ENCODE measurements around the gene ANKS1B.

ANKS1B gene

GRCh38 chr12:98750511-98750910, 1234.2 kb downstream of the ANKS1B start:
- Mint-ChIP-seq H3K36me3 (no peaks in the 10 kb centered on the region), H3K4me1 (peaks cover 9% of the 10 kb centered on the region), H3K9me3 (no peaks in the 10 kb centered on the region), H3K4me3 (no peak overlapping the region), H3K27me3 (peaks cover 23% of the 10 kb centered on the region), H3K27ac (no peak overlapping the region)
- DNase-seq (ENCODE audit: low spot score in 2 of 2) (no peak), ATAC-seq (ENCODE audit: low read depth) (no peak)

- Mint-ChIP-seq H3K4me3 (no peak overlapping the region), H3K9me3 (no peaks in the 10 kb centered on the region), H3K4me1 (peaks cover 7% of the 10 kb centered on the region), H3K36me3 (no peaks in the 10 kb centered on the region), H3K27ac (no peak overlapping the region), H3K27me3 (peaks cover 23% of the 10 kb centered on the region)
- DNase-seq (ENCODE audit: low spot score in 2 of 2) (no peak), ATAC-seq (ENCODE audit: low read depth) (no peak)
These were observed 1236.3 kb downstream of the ANKS1B start for GRCh38 chr12:98748463-98748862.

GRCh38 chr12:98745578-98746391, 1239.0 kb downstream of the ANKS1B start:
- peak overlapping the region; percentile 74 for H3K4me3 Mint-ChIP-seq
- DNase-seq (ENCODE audit: low spot score in 2 of 2) (peak in 1 of 2 donors; percentile 14), ATAC-seq (ENCODE audit: low read depth) (peak; percentile 48)
- peaks cover 25% of the 10 kb centered on the region for H3K27me3 Mint-ChIP-seq
- no peak overlapping the region for H3K27ac Mint-ChIP-seq
- peaks cover 7% of the 10 kb centered on the region for H3K4me1 Mint-ChIP-seq
- no peaks in the 10 kb centered on the region for H3K9me3 Mint-ChIP-seq
- no peaks in the 10 kb centered on the region for H3K36me3 Mint-ChIP-seq

GRCh38 chr12:98744680-98745079, 1240.1 kb downstream of the ANKS1B start:
- Mint-ChIP-seq H3K36me3 (no peaks in the 10 kb centered on the region), H3K9me3 (no peaks in the 10 kb centered on the region), H3K4me3 (no peak overlapping the region), H3K4me1 (peaks cover 7% of the 10 kb centered on the region), H3K27ac (no peak overlapping the region), H3K27me3 (peaks cover 19% of the 10 kb centered on the region)
- DNase-seq (ENCODE audit: low spot score in 2 of 2) (no peak), ATAC-seq (ENCODE audit: low read depth) (no peak)

GRCh38 chr12:98743362-98743953, 1241.3 kb downstream of the ANKS1B start:
- Mint-ChIP-seq H3K4me3 (no peak overlapping the region), H3K27ac (no peak overlapping the region), H3K36me3 (no peaks in the 10 kb centered on the region), H3K9me3 (no peaks in the 10 kb centered on the region), H3K27me3 (peaks cover 15% of the 10 kb centered on the region), H3K4me1 (peaks cover 7% of the 10 kb centered on the region)
- peak; percentile 51 for ATAC-seq (ENCODE audit: low read depth)
- DNase-seq (ENCODE audit: low spot score in 2 of 2), result no peak

GRCh38 chr12:98741556-98742265, 1243.0 kb downstream of the ANKS1B start:
- H3K27ac Mint-ChIP-seq, result no peak overlapping the region
- ATAC-seq (ENCODE audit: low read depth) (no peak), DNase-seq (ENCODE audit: low spot score in 2 of 2) (no peak)
- peaks cover 7% of the 10 kb centered on the region for H3K27me3 Mint-ChIP-seq
- H3K4me3 Mint-ChIP-seq, result no peak overlapping the region
- H3K4me1 Mint-ChIP-seq, result peaks cover 7% of the 10 kb centered on the region
- no peaks in the 10 kb centered on the region for H3K9me3 Mint-ChIP-seq
- H3K36me3 Mint-ChIP-seq, result no peaks in the 10 kb centered on the region

GRCh38 chr12:98741196-98741555, 1243.6 kb downstream of the ANKS1B start:
- Mint-ChIP-seq H3K36me3 (peaks cover 2% of the 10 kb centered on the region), H3K27ac (no peak overlapping the region), H3K9me3 (no peaks in the 10 kb centered on the region), H3K4me3 (no peak overlapping the region), H3K4me1 (peaks cover 3% of the 10 kb centered on the region), H3K27me3 (peaks cover 3% of the 10 kb centered on the region)
- DNase-seq (ENCODE audit: low spot score in 2 of 2), result no peak
- ATAC-seq (ENCODE audit: low read depth), result no peak

GRCh38 chr12:98740751-98741150, 1244.0 kb downstream of the ANKS1B start:
- Mint-ChIP-seq H3K27ac (no peak overlapping the region), H3K27me3 (peaks cover 2% of the 10 kb centered on the region), H3K36me3 (peaks cover 5% of the 10 kb centered on the region), H3K9me3 (no peaks in the 10 kb centered on the region), H3K4me3 (no peak overlapping the region), H3K4me1 (no peaks in the 10 kb centered on the region)
- ATAC-seq (ENCODE audit: low read depth) (no peak), DNase-seq (ENCODE audit: low spot score in 2 of 2) (no peak)

GRCh38 chr12:98738539-98738938, 1246.2 kb downstream of the ANKS1B start:
- no peak overlapping the region for H3K4me3 Mint-ChIP-seq
- no peaks in the 10 kb centered on the region for H3K9me3 Mint-ChIP-seq
- H3K27ac Mint-ChIP-seq, result no peak overlapping the region
- H3K4me1 Mint-ChIP-seq, result no peaks in the 10 kb centered on the region
- H3K27me3 Mint-ChIP-seq, result peaks cover 2% of the 10 kb centered on the region
- ATAC-seq (ENCODE audit: low read depth), result no peak
- H3K36me3 Mint-ChIP-seq, result peaks cover 14% of the 10 kb centered on the region
- DNase-seq (ENCODE audit: low spot score in 2 of 2), result no peak

- H3K4me3 Mint-ChIP-seq, result no peak overlapping the region
- ATAC-seq (ENCODE audit: low read depth), result no peak
- H3K4me1 Mint-ChIP-seq, result no peaks in the 10 kb centered on the region
- no peak overlapping the region for H3K27ac Mint-ChIP-seq
- no peak for DNase-seq (ENCODE audit: low spot score in 2 of 2)
- no peaks in the 10 kb centered on the region for H3K9me3 Mint-ChIP-seq
- peaks cover 18% of the 10 kb centered on the region for H3K36me3 Mint-ChIP-seq
- peaks cover 2% of the 10 kb centered on the region for H3K27me3 Mint-ChIP-seq
These were observed 1246.7 kb downstream of the ANKS1B start for GRCh38 chr12:98738002-98738401.

- Mint-ChIP-seq H3K27ac (no peak overlapping the region), H3K36me3 (peaks cover 20% of the 10 kb centered on the region), H3K9me3 (no peaks in the 10 kb centered on the region), H3K27me3 (peaks cover 2% of the 10 kb centered on the region), H3K4me3 (no peak overlapping the region), H3K4me1 (no peaks in the 10 kb centered on the region)
- DNase-seq (ENCODE audit: low spot score in 2 of 2) (no peak), ATAC-seq (ENCODE audit: low read depth) (no peak)
These were observed 1247.4 kb downstream of the ANKS1B start for GRCh38 chr12:98737322-98737712.

GRCh38 chr12:98736352-98737321, 1248.1 kb downstream of the ANKS1B start:
- ATAC-seq (ENCODE audit: low read depth) (no peak), DNase-seq (ENCODE audit: low spot score in 2 of 2) (no peak)
- Mint-ChIP-seq H3K36me3 (peaks cover 24% of the 10 kb centered on the region), H3K4me1 (no peaks in the 10 kb centered on the region), H3K9me3 (no peaks in the 10 kb centered on the region), H3K27me3 (peaks cover 2% of the 10 kb centered on the region), H3K27ac (no peak overlapping the region), H3K4me3 (no peak overlapping the region)

GRCh38 chr12:98735821-98736220, 1248.9 kb downstream of the ANKS1B start:
- H3K9me3 Mint-ChIP-seq, result no peaks in the 10 kb centered on the region
- ATAC-seq (ENCODE audit: low read depth) (no peak), DNase-seq (ENCODE audit: low spot score in 2 of 2) (no peak)
- H3K4me3 Mint-ChIP-seq, result no peak overlapping the region
- H3K4me1 Mint-ChIP-seq, result no peaks in the 10 kb centered on the region
- H3K36me3 Mint-ChIP-seq, result peaks cover 30% of the 10 kb centered on the region
- H3K27me3 Mint-ChIP-seq, result no peaks in the 10 kb centered on the region
- H3K27ac Mint-ChIP-seq, result no peak overlapping the region

All from memory B cell (primary cell).